ENCODE results near the gene NR6A1. TPM values are rescaled to one million over a fixed set of nuclear protein-coding genes. Genes with fewer than 3 reads are reported as not detected.

The NR6A1 gene
- total and polyA plus RNA-seq, 12 donors, result 0.29 to 2.0 (median 1.2) TPM

DNA sequence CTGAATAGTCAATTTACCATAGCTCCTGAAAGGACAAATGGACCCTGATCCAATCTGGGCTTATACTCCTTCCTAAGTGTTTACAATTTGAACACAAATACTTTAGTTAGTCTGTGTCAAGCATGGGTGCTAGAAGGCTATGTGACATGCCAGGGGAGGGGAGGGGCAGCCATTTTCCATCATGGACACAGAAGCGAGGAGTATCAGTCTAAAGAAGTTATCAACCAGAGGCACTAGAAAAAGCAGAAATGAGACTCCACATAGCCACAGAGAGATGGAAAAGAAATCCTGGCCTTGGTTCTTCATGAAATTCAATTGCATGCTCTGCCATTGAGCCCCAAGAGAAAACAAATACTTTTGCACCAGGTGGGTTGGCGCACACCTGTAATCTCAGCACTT lies 61.8 kb downstream of the NR6A1 start:
- H3K4me3 ChIP-seq, result no peak overlapping the region
- peaks cover 0 to 15% (median 4%) of the 10 kb centered on the region in 9 donors for H3K4me1 ChIP-seq
- H3K9me3 ChIP-seq, result no peaks in the 10 kb centered on the region
- TF ChIP-seq, protein P1, sequence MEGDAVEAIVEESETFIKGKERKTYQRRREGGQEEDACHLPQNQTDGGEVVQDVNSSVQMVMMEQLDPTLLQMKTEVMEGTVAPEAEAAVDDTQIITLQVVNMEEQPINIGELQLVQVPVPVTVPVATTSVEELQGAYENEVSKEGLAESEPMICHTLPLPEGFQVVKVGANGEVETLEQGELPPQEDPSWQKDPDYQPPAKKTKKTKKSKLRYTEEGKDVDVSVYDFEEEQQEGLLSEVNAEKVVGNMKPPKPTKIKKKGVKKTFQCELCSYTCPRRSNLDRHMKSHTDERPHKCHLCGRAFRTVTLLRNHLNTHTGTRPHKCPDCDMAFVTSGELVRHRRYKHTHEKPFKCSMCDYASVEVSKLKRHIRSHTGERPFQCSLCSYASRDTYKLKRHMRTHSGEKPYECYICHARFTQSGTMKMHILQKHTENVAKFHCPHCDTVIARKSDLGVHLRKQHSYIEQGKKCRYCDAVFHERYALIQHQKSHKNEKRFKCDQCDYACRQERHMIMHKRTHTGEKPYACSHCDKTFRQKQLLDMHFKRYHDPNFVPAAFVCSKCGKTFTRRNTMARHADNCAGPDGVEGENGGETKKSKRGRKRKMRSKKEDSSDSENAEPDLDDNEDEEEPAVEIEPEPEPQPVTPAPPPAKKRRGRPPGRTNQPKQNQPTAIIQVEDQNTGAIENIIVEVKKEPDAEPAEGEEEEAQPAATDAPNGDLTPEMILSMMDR (IDR thresholded peaks at IDR 0.05), result no peak
- no peak for ATAC-seq
- no peaks in the 10 kb centered on the region for H3K36me3 ChIP-seq
- no peak for DNase-seq
- 91 to 93% methylated on average over 2 of the region's 2 CpGs for WGBS, 2 donors
- H3K27me3 ChIP-seq, result no peaks in the 10 kb centered on the region
- no peak overlapping the region for H3K27ac ChIP-seq
- intact Hi-C loops (cut with DNase I), result no loop called here

DNA sequence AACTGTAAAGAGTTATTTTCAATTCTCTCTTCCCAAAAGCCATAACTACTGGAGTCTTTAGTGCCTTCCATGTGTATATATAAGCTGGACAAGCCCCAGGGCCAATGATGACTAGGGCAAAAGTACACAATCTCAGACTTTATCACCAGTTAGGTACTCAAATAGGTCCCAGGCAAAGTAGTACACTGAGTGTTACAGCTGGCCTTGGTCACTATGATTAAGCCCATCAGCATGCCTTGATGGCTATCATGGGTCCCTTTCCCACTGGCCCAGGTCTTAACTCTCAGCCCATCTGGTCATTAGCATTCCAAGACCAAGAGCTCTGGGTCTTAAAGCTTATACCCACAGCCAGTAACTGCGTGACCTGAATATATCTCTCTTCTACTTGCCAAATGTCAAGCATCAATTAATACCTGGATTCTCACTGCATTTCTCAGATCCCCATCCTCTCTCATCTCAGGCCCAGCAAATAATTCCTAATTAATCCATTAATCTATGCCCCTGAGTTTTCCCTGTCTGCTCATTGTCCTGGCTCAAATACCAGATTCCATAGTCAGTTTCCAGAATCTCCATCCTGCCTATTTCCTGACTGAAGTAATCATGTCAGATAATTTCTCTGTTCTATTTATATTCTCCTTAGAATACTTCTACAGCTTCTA lies 62.3 kb downstream of the NR6A1 start:
- Histone ChIP-seq H3K27me3 (no peaks in the 10 kb centered on the region), H3K4me1 (peaks cover 0 to 15% (median 4%) of the 10 kb centered on the region in 9 donors), H3K36me3 (no peaks in the 10 kb centered on the region), H3K9me3 (peaks cover 0 to 5% (median 0%) of the 10 kb centered on the region in 11 donors), H3K27ac (no peak overlapping the region), H3K4me3 (no peak overlapping the region)
- intact Hi-C loops (cut with DNase I), result no loop called here
- ATAC-seq (no peak), DNase-seq (no peak)
- WGBS, 2 donors, result 90 to 95% methylated on average over 1 of the region's 1 CpG
- TF ChIP-seq, protein P1 (IDR thresholded peaks at IDR 0.05), result no peak

DNA sequence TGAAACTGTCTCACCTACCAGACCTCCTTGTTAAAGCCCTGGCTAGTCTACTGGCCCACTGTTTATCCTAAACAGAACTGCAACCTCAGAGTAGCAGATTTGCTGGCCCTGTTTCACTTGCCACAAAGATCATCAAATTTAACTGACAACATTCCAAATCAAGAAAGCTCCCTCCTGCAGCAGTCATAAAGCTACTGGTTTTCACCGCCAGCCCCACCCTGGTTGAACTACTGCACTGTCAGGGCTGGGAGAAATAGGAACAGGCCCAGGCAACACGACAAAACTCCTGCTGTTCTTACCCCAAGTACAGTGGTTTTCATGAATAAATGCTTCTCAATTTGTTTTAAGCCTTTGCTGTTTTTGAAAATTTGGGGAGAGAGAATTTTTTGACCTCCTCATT lies 63.0 kb downstream of the NR6A1 start:
- intact Hi-C loops (cut with DNase I), result no loop called here
- TF ChIP-seq, protein P1 (IDR thresholded peaks at IDR 0.05), result no peak
- WGBS, 2 donors, result 81 to 86% methylated on average over 2 of the region's 2 CpGs
- no peaks in the 10 kb centered on the region for H3K36me3 ChIP-seq
- peaks cover 0 to 6% (median 0%) of the 10 kb centered on the region in 11 donors for H3K9me3 ChIP-seq
- no peaks in the 10 kb centered on the region for H3K27me3 ChIP-seq
- peaks cover 0 to 15% (median 4%) of the 10 kb centered on the region in 9 donors for H3K4me1 ChIP-seq
- ATAC-seq (no peak), DNase-seq (no peak)
- H3K27ac ChIP-seq, result no peak overlapping the region
- H3K4me3 ChIP-seq, result no peak overlapping the region

DNA sequence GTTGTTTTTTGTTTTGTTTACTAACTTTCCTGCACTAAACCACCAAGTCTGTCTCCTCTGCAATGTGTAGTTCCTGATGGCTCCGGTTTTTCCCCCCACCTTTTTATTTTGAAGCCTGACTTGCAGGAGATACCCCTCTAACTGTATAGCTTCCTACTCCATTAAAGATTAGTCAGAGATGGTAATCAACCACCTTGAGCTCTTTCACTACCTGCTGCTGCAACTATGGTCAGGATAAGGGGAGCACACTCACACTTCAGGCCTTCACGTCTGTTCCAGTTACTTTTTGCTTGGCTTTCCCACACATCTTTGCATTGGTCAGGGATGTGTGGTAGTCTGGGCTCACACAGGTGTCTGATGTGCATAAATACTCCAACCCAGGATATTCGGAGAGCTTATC lies 63.4 kb downstream of the NR6A1 start:
- TF ChIP-seq, protein P1 (IDR thresholded peaks at IDR 0.05), result no peak
- H3K27me3 ChIP-seq, result no peaks in the 10 kb centered on the region
- 78 to 84% methylated on average over 3 of the region's 3 CpGs for WGBS, 2 donors
- DNase-seq (no peak), ATAC-seq (no peak)
- no peak overlapping the region for H3K4me3 ChIP-seq
- no peaks in the 10 kb centered on the region for H3K36me3 ChIP-seq
- H3K4me1 ChIP-seq, result peaks cover 0 to 15% (median 4%) of the 10 kb centered on the region in 9 donors
- intact Hi-C loops (cut with DNase I), result no loop called here
- no peak overlapping the region for H3K27ac ChIP-seq
- peaks cover 0 to 6% (median 0%) of the 10 kb centered on the region in 11 donors for H3K9me3 ChIP-seq

Data from heart right ventricle (tissue), 16 donors.